ENCODE data around the gene CNPY1. TPM values are rescaled to one million over a fixed set of nuclear protein-coding genes. Genes with fewer than 3 reads are reported as not detected.

CNPY1 gene
- total RNA-seq, 1 donor from 2014 or later: not detected

DNA sequence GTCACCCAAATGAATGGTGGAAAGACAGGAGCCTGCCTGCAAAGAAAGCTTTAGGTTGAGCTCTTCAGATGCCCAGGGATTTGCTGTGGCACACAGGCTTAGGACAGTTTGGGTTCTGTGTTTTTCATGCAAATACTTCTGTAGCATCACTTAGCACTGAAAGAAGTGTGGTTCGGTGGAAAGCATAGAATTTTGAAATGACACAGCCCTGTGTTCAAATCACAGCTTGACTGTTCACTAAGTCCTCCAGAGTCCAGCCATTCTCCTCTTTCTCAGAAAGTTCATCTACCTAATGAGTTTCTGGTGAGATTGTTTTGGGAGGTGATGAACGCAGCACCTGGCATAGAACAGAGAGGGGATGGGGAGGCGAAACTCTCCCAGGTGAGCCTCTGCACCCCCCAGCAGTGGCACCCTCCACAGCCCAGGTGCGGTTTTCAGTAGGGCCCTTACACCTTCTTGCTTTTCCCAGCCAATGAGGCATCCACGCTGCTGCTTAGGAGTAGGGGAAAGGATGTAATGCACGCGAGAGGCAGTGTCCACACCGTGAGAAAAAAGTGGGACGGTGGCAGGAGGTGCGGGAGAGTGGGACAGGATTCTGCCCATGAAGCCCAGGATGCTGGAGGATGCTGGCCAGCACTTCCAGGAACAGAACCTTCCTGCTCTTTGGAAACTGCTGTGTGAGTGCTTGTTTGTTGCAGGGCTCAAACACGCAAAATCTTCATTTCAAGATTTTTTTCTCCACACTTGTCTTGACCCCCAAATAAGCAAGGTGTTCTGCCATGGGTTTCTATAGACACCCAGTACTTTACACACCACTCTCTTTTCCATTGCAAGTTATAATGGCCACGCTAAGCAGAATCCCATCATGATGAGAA is 76.8 kb downstream of the CNPY1 start:
- H2AFZ ChIP-seq (ENCODE audit: low read depth, low read length): no peak overlapping the region
- peaks cover 79% of the 10 kb centered on the region for H3K27me3 Mint-ChIP-seq (ENCODE audit: low read depth, unreplicated experiment)
- no peak for TF ChIP-seq EZH2 (IDR thresholded peaks at IDR 0.05; ENCODE audit: insufficient read depth, low read length)
- TF ChIP-seq CTCF (IDR thresholded peaks at IDR 0.05; ENCODE audit: insufficient read depth, low read depth, low read length): no peak
- DNase-seq (ENCODE audit: low read depth) (no peak), FAIRE-seq (no peak)
- peaks cover 83% of the 10 kb centered on the region for H3K27me3 ChIP-seq (ENCODE audit: insufficient read depth, low read length)
- peaks cover 19% of the 10 kb centered on the region for H3K4me1 Mint-ChIP-seq (ENCODE audit: low read depth, unreplicated experiment)
- no peak overlapping the region for H3K9ac ChIP-seq (ENCODE audit: low read length)
- no peaks in the 10 kb centered on the region for H4K20me1 ChIP-seq (ENCODE audit: insufficient read depth, low read length)
- peaks cover 3% of the 10 kb centered on the region for H3K4me1 ChIP-seq (ENCODE audit: insufficient read depth, low read length)
- no peak overlapping the region for H3K27ac ChIP-seq (ENCODE audit: low read depth, low read length)
- no peak overlapping the region for H3K4me3 ChIP-seq (ENCODE audit: insufficient read depth, low read depth, low read length)
- no peaks in the 10 kb centered on the region for H3K79me2 ChIP-seq (ENCODE audit: insufficient read depth, low read length)
- peaks cover 16% of the 10 kb centered on the region for H3K9me3 Mint-ChIP-seq (ENCODE audit: unreplicated experiment)
- H3K27ac Mint-ChIP-seq (ENCODE audit: unreplicated experiment): no peak overlapping the region
- H3K36me3 ChIP-seq (ENCODE audit: insufficient read depth, low read length): no peaks in the 10 kb centered on the region
- H3K9me3 ChIP-seq (ENCODE audit: insufficient read depth, low read depth, low read length): no peaks in the 10 kb centered on the region
- H3K4me3 Mint-ChIP-seq (ENCODE audit: unreplicated experiment): no peak overlapping the region
- no peaks in the 10 kb centered on the region for H3K36me3 Mint-ChIP-seq (ENCODE audit: low read depth, unreplicated experiment)
- H3K4me2 ChIP-seq (ENCODE audit: low read length): no peak overlapping the region

- H3K4me3 ChIP-seq (ENCODE audit: insufficient read depth, low read depth, low read length): no peak overlapping the region
- Mint-ChIP-seq H3K4me3 (ENCODE audit: unreplicated experiment) (no peak overlapping the region), H3K36me3 (ENCODE audit: low read depth, unreplicated experiment) (no peaks in the 10 kb centered on the region)
These were observed 77.6 kb downstream of the CNPY1 start for GRCh38 chr7:155468785-155469148.

More at GRCh38 chr7:155468785-155469148, 77.6 kb downstream of the CNPY1 start:
- peak overlapping the region; percentile 41 for H3K27ac Mint-ChIP-seq (ENCODE audit: unreplicated experiment)
- no peak for FAIRE-seq
- H3K4me2 ChIP-seq (ENCODE audit: low read length): peak overlapping the region; percentile 58
- peaks cover 78% of the 10 kb centered on the region for H3K27me3 Mint-ChIP-seq (ENCODE audit: low read depth, unreplicated experiment)
- H3K9ac ChIP-seq (ENCODE audit: low read length): no peak overlapping the region
- H3K36me3 ChIP-seq (ENCODE audit: insufficient read depth, low read length): no peaks in the 10 kb centered on the region
- DNase-seq (ENCODE audit: low read depth): no peak
- H3K79me2 ChIP-seq (ENCODE audit: insufficient read depth, low read length): no peaks in the 10 kb centered on the region
- H4K20me1 ChIP-seq (ENCODE audit: insufficient read depth, low read length): no peaks in the 10 kb centered on the region
- no peak for TF ChIP-seq CTCF (IDR thresholded peaks at IDR 0.05; ENCODE audit: insufficient read depth, low read depth, low read length)
- TF ChIP-seq EZH2 (IDR thresholded peaks at IDR 0.05; ENCODE audit: insufficient read depth, low read length): no peak
- peaks cover 19% of the 10 kb centered on the region for H3K4me1 Mint-ChIP-seq (ENCODE audit: low read depth, unreplicated experiment)
- H3K27me3 ChIP-seq (ENCODE audit: insufficient read depth, low read length): peaks cover 89% of the 10 kb centered on the region
- H3K27ac ChIP-seq (ENCODE audit: low read depth, low read length): no peak overlapping the region
- H3K4me1 ChIP-seq (ENCODE audit: insufficient read depth, low read length): peaks cover 3% of the 10 kb centered on the region
- H3K9me3 ChIP-seq (ENCODE audit: insufficient read depth, low read depth, low read length): no peaks in the 10 kb centered on the region
- no peak overlapping the region for H2AFZ ChIP-seq (ENCODE audit: low read depth, low read length)
- H3K9me3 Mint-ChIP-seq (ENCODE audit: unreplicated experiment): peaks cover 13% of the 10 kb centered on the region
